ENCODE results near the gene SLC29A4. TPM values are rescaled to one million over a fixed set of nuclear protein-coding genes. Genes with fewer than 3 reads are reported as not detected.
"Not testable (repeated sequence)": the region's sequence is repeated elsewhere in the genome, so short reads cannot be mapped to it uniquely, and the experiment has no call there.

The SLC29A4 gene
- total and polyA plus RNA-seq, 2 of the 8 experiments (the other 6 are each of a cell fraction or from before 2014, with no cell fraction given), result 6.9 to 15.1 TPM

DNA sequence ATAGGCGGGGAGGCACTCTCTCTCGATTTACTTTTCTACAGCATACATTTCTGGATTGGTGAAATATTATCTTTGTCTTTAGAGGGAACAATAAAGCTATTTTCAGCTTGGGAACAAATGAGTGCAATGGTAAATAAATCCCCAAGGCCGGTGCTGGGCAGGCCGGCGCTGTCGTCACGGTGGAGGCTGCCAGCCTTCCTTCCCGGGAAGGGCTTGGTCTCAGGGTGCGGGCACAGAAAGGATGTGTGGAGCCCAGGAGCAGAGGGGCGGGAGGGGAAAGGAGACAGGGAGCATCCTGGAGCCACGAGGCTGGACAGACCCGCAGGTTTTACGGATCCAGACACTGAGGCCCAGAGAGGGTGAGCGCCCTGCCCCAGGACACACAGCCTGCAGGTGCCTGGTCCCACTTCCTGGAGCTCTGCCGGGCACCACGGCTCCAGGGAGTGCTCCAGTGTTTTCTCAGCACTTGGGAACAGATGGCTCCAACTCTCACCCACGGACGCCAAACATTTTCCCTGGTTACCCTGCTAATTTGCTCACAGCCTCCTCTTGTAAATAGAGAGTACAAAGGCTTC is 8.8 kb upstream of the SLC29A4 start:
- H3K56ac ChIP-seq (replicated peaks; ENCODE audit: insufficient read length, low read depth, low read length); H3K9me3 ChIP-seq (ENCODE audit: insufficient read depth in 2 of 2, low read depth in 1 of 2, low read length in 1 of 2); H3K4me3 ChIP-seq (ENCODE audit: extremely low read depth in 1 of 4, insufficient read depth in 2 of 4, low read depth in 3 of 4, low read length in 4 of 4); H3K4me2 ChIP-seq (ENCODE audit: insufficient read depth in 1 of 2, low read depth in 2 of 2, low read length in 2 of 2); H4K8ac ChIP-seq (ENCODE audit: extremely low read depth, insufficient read depth, low read length); H3K79me1 ChIP-seq (ENCODE audit: low read depth, low read length); H3K4me1 ChIP-seq (replicated peaks in 1 of 4; ENCODE audit: control insufficient read depth in 3 of 4, insufficient read depth in 4 of 4, low read length in 3 of 4); H2BK15ac ChIP-seq (ENCODE audit: low read length); FAIRE-seq; H3K27me3 ChIP-seq (replicated peaks in 1 of 4; ENCODE audit: control insufficient read depth in 3 of 4, extremely low read depth in 1 of 4, insufficient read depth in 3 of 4, low read length in 3 of 4); H3K23ac ChIP-seq (ENCODE audit: insufficient read length); H3K18ac ChIP-seq (ENCODE audit: extremely low read depth, low read length); H3K36me3 ChIP-seq (ENCODE audit: control insufficient read depth in 2 of 4, insufficient read depth in 4 of 4, low read length in 3 of 4); H2BK12ac ChIP-seq (ENCODE audit: low read depth, low read length); H2BK120ac ChIP-seq (replicated peaks; ENCODE audit: low read depth, low read length); H3K9ac ChIP-seq (replicated peaks in 1 of 4; ENCODE audit: extremely low read depth in 1 of 4, low read depth in 3 of 4, low read length in 3 of 4); H2BK20ac ChIP-seq (ENCODE audit: low read length); H4K5ac ChIP-seq (ENCODE audit: insufficient read length, low read depth, low read length); H3K14ac ChIP-seq (ENCODE audit: insufficient read length); H4K91ac ChIP-seq (replicated peaks; ENCODE audit: insufficient read length, low read length); DNase-seq (ENCODE audit: low read depth in 1 of 2, low spot score in 2 of 2); H3K23me2 ChIP-seq (ENCODE audit: low read depth, low read length); H2BK5ac ChIP-seq (ENCODE audit: low read depth, low read length); H2AFZ ChIP-seq (ENCODE audit: low read length); H3K79me2 ChIP-seq (ENCODE audit: control insufficient read depth in 1 of 2, insufficient read depth in 2 of 2, low read length in 2 of 2); POLR2A ChIA-PET (ENCODE audit: partially characterized antibody); H4K20me1 ChIP-seq (replicated peaks in 1 of 2; ENCODE audit: control insufficient read depth in 1 of 2, insufficient read depth in 2 of 2, low read length in 2 of 2); H3K27ac ChIP-seq (ENCODE audit: low read depth, low read length); H3K4ac ChIP-seq (replicated peaks; ENCODE audit: insufficient read length, low read depth, low read length): not testable (repeated sequence)
- H2AK5ac ChIP-seq (ENCODE audit: low read depth, low read length), result 0 out of 2 replicates have a peak overlapping the region, but pooled peaks have one; percentile 39
- WGBS, 2 experiments (ENCODE audit: extremely low coverage in 1 of 2, insufficient coverage in 1 of 2, insufficient read length in 1 of 2, insufficient replicate concordance in 2 of 2, low coverage in 1 of 2, low lambda C conversion rate in 2 of 2, missing lambda C conversion rate in 1 of 2), result 85% methylated on average over 14 of the region's 18 CpGs; no CpG with 5 or more reads in 1 of the 2 experiments
- CTCF ChIA-PET (ENCODE audit: partially characterized antibody), result interaction anchor here (2.0 kb wide), 1 partner anchor 11 kb away, joined by 7 read pairs; no protein-coding TSS in a partner anchor
